Smooth muscle cell (in vitro differentiated cells): ENCODE data around the gene STAMBP. TPM values are rescaled to one million over a fixed set of nuclear protein-coding genes. Genes with fewer than 3 reads are reported as not detected.

Experiments used
- DNase-seq: peaks from one replicate; lab custom pipeline; 2025; ENCODE audit not compliant: unreplicated experiment; lab: John Stamatoyannopoulos, UW
- H2AFZ ChIP-seq: fragments of 200-600 bp; sonication (generic); 2 replicates; pipeline ENCODE4 v1.6.0; 2016; ENCODE audit warnings: antibody characterized with exemption, low read depth, mild to moderate bottlenecking
- H3F3A ChIP-seq: fragments of 200-600 bp; sonication (generic); 2 replicates; pipeline ENCODE4 v1.6.0; 2017; ENCODE audit warnings: antibody characterized with exemption, low read depth
- H3K27ac ChIP-seq: fragments of 200-600 bp; sonication (generic); 2 replicates; pipeline ENCODE4 v1.5.1; 2016; ENCODE audit warnings: low read depth, mild to moderate bottlenecking
- H3K27me3 ChIP-seq: fragments of 200-600 bp; sonication (generic); 2 replicates; pipeline ENCODE4 v1.6.1; 2016; ENCODE audit warnings: low read depth, mild to moderate bottlenecking
- H3K36me3 ChIP-seq: fragments of 200-600 bp; sonication (generic); 2 replicates; pipeline ENCODE4 v1.5.1; 2016; ENCODE audit warnings: low read depth
- H3K4me1 ChIP-seq: fragments of 200-600 bp; sonication (generic); 2 replicates; pipeline ENCODE4 v1.5.1; 2016; ENCODE audit warnings: low read depth
- H3K4me2 ChIP-seq: fragments of 200-600 bp; sonication (generic); 2 replicates; pipeline ENCODE4 v1.6.0; 2016; ENCODE audit warnings: mild to moderate bottlenecking
- H3K4me3 ChIP-seq: fragments of 200-600 bp; sonication (generic); 2 replicates; pipeline ENCODE4 v1.5.1; 2016; ENCODE audit warnings: mild to moderate bottlenecking
- H3K79me2 ChIP-seq: fragments of 200-600 bp; sonication (generic); 2 replicates; pipeline ENCODE4 v1.6.0; 2016; ENCODE audit warnings: low read depth, mild to moderate bottlenecking
- H3K9ac ChIP-seq: fragments of 200-600 bp; sonication (generic); 2 replicates; pipeline ENCODE4 v1.6.0; 2016; ENCODE audit warnings: low read depth
- H3K9me3 ChIP-seq: fragments of 200-600 bp; sonication (generic); replicated peaks from 2 replicates; pipeline ENCODE4 v1.5.1; 2016; ENCODE audit warnings: low read depth
- H4K20me1 ChIP-seq: fragments of 200-600 bp; sonication (generic); 2 replicates; pipeline ENCODE4 v1.6.0; 2016; ENCODE audit warnings: low read depth
- WGBS: methylation state at CpG from one replicate; pipeline ENCODE4 v1.1.7; 2016; ENCODE audit warnings: low lambda C conversion rate; 5-methylcytosine and 5-hydroxymethylcytosine counted together
- polyA plus RNA-seq: library from polyadenylated mRNA; unstranded; fragments of >200 nt; fragmentation: Nextera tagmentation; extraction: Ambion mirVana; gene quantifications from 2 replicates; pipeline ENCODE4 v1.2.1, GENCODE V29; 2016
- total RNA-seq: library from RNA; depleted of rRNA; stranded (reverse); fragments of >200 nt; gene quantifications from 2 replicates; pipeline ENCODE4 v1.2.3, GENCODE V29; 2014
- TF ChIP-seq, protein P1 (sequence below): fragments of 200-600 bp; sonication (generic); IDR thresholded peaks from 2 replicates; pipeline ENCODE4 v1.5.1; 2017; ENCODE audit warnings: borderline replicate concordance, mild to moderate bottlenecking, antibody characterized with exemption; ENCODE audit not compliant: insufficient read depth, poor library complexity, severe bottlenecking

The STAMBP gene
- total and polyA plus RNA-seq, 2 experiments from 2014 or later = 48.5 to 61.1 TPM

DNA sequence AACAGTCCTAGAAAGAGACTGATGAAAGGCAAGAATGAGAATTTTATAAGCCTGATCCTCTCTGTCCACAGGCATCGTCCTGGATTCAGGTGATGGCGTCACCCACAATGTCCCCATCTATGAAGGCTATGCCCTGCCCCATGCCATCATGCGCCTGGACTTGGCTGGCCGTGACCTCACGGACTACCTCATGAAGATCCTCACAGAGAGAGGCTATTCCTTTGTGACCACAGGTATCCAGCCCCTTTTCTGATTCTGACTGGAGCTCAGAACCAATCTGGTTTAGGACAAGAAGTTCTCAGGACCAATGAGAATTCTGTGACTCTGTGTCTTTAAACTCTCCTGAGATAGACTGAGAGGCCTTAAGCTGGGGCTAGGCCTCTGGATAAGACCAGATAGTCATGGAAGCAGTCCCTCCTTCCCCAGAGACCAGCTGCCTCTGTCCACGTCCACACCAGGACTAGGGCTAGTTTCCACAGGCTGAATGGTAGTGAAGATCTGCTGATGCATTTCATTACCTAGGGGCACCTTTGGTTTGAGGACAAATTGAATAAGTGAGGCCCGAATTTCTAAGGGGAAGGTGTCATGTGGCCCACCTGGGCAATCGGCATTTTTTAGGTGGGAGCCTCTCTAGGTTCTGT lies 84.8 kb downstream of the STAMBP start:
- no peak overlapping the region for H3K4me3 ChIP-seq
- H3F3A ChIP-seq = no peaks in the 10 kb centered on the region
- H2AFZ ChIP-seq = no peak overlapping the region
- no peak overlapping the region for H3K4me2 ChIP-seq
- DNase-seq = no peak
- no peaks in the 10 kb centered on the region for H3K36me3 ChIP-seq
- no peaks in the 10 kb centered on the region for H4K20me1 ChIP-seq
- H3K79me2 ChIP-seq = no peaks in the 10 kb centered on the region
- no peak overlapping the region for H3K9ac ChIP-seq
- H3K27me3 ChIP-seq = no peaks in the 10 kb centered on the region
- WGBS = 95% methylated on average over 8 of the region's 8 CpGs
- TF ChIP-seq, protein P1, sequence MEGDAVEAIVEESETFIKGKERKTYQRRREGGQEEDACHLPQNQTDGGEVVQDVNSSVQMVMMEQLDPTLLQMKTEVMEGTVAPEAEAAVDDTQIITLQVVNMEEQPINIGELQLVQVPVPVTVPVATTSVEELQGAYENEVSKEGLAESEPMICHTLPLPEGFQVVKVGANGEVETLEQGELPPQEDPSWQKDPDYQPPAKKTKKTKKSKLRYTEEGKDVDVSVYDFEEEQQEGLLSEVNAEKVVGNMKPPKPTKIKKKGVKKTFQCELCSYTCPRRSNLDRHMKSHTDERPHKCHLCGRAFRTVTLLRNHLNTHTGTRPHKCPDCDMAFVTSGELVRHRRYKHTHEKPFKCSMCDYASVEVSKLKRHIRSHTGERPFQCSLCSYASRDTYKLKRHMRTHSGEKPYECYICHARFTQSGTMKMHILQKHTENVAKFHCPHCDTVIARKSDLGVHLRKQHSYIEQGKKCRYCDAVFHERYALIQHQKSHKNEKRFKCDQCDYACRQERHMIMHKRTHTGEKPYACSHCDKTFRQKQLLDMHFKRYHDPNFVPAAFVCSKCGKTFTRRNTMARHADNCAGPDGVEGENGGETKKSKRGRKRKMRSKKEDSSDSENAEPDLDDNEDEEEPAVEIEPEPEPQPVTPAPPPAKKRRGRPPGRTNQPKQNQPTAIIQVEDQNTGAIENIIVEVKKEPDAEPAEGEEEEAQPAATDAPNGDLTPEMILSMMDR = no peak
- H3K9me3 ChIP-seq = no peaks in the 10 kb centered on the region
- H3K4me1 ChIP-seq = no peaks in the 10 kb centered on the region
- H3K27ac ChIP-seq = no peak overlapping the region

DNA sequence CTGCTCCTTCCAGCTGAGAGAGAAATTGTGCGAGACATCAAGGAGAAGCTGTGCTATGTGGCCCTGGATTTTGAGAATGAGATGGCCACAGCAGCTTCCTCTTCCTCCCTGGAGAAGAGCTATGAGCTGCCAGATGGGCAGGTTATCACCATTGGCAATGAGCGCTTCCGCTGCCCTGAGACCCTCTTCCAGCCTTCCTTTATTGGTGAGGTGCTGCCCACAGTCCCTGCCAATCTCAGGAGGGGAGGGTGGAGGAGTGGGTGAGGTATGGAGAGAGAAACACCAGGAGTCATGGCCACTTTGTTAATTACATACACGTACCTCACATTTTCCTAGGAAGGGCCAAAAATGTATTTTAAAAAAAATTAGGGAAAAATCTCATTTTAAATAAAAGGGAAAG lies 85.9 kb downstream of the STAMBP start:
- DNase-seq = no peak
- 94% methylated on average over 4 of the region's 4 CpGs for WGBS

DNA sequence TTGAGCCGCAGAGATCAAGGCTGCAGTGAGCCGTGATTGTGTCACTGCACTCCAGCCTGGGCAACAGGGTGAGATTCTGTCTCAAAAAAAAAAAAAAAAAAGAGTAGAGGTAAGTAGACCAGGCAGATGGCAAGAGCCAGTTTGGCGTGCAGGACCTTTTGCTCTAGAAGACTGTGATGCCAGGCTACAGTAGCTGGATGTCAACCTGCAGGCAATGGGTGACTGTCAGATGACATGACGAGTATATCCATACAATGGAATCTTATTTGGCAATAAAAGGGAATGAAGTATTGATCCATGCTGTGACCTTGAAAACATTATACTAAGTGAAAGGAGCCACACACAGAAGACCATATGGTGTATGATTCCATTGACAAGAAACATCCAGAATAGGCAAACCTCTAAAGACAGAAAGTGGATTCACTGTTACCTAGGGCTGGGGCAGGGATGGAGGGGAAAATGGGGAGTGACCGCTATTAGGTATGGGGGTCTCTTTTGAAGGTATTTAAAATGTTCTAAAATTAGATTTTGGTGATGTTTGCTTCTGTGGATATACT lies 86.8 kb downstream of the STAMBP start:
- no peaks in the 10 kb centered on the region for H3K79me2 ChIP-seq
- DNase-seq = no peak
- no peaks in the 10 kb centered on the region for H3K27me3 ChIP-seq
- no peaks in the 10 kb centered on the region for H3F3A ChIP-seq
- no peak overlapping the region for H3K9ac ChIP-seq
- no peak overlapping the region for H3K4me2 ChIP-seq
- no peaks in the 10 kb centered on the region for H3K36me3 ChIP-seq
- H2AFZ ChIP-seq = no peak overlapping the region
- H3K4me1 ChIP-seq = no peaks in the 10 kb centered on the region
- TF ChIP-seq, protein P1 = no peak
- H3K4me3 ChIP-seq = no peak overlapping the region
- H3K9me3 ChIP-seq = no peaks in the 10 kb centered on the region
- H4K20me1 ChIP-seq = no peaks in the 10 kb centered on the region
- no peak overlapping the region for H3K27ac ChIP-seq
- 88% methylated on average over 5 of the region's 5 CpGs for WGBS

More for the DNA sequence above, 85.9 kb downstream of the STAMBP start:
- Histone ChIP-seq H2AFZ (no peak overlapping the region), H3K4me2 (no peak overlapping the region), H3K79me2 (no peaks in the 10 kb centered on the region), H3K9me3 (no peaks in the 10 kb centered on the region), H3K4me3 (no peak overlapping the region), H3K27ac (no peak overlapping the region), H3K36me3 (no peaks in the 10 kb centered on the region), H4K20me1 (no peaks in the 10 kb centered on the region), H3K4me1 (no peaks in the 10 kb centered on the region), H3K9ac (no peak overlapping the region), H3F3A (no peaks in the 10 kb centered on the region), H3K27me3 (no peaks in the 10 kb centered on the region)
- TF ChIP-seq, protein P1 = no peak

DNA sequence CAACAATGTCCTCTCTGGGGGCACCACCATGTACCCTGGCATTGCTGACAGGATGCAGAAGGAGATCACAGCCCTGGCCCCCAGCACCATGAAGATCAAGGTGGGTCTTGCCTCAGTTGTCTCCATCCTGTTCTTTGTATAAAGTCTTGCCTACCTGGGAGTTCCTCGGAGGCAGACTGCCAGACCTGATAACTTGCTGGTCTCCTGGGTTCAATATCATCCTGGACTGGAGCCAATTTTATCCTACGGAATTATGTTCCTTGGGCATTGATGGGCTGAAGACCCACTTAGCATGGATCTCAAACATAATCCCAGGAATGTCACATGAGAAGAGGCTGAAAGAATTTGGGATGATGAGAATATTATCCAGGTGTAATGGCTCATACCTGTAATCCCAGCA lies 87.9 kb downstream of the STAMBP start:
- Histone ChIP-seq H3K79me2 (no peaks in the 10 kb centered on the region), H3K4me1 (no peaks in the 10 kb centered on the region), H2AFZ (no peak overlapping the region), H3K9ac (no peak overlapping the region), H4K20me1 (no peaks in the 10 kb centered on the region), H3K9me3 (no peaks in the 10 kb centered on the region), H3K27ac (no peak overlapping the region), H3K27me3 (no peaks in the 10 kb centered on the region), H3F3A (no peaks in the 10 kb centered on the region), H3K4me2 (no peak overlapping the region), H3K4me3 (no peak overlapping the region), H3K36me3 (no peaks in the 10 kb centered on the region)
- TF ChIP-seq, protein P1 = no peak
- WGBS = 70% methylated on average over 2 of the region's 2 CpGs
- no peak for DNase-seq
